Smooth muscle cell of the brain vasculature (primary cell): ENCODE data around the gene CFAP58.
"Not testable (repeated sequence)": the region's sequence is repeated elsewhere in the genome, so short reads cannot be mapped to it uniquely, and the experiment has no call there.

Experiments
- DNase-seq: peaks from one replicate; pipeline ENCODE4 v3.0.0-alpha.2; 2012; ENCODE audit warnings: low read depth, low spot score

Gene CFAP58

DNA sequence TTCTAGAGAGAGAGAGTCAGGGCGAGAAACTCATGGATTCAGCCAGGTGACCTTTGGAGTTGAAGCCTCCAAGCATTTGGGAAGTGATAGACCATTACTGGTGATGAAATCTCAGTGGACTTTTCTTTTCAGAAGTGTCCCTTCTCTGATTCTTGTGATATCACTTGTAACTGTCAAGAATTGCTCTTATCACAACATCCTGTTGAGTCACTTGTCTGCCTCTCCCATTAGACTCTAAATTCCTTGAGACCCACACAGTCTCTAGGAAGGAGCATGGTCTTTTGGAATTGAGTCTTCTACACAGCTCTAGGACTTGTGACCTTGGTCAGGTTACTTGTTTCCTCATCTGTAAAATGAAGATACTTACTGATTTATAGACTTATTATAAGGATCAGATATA lies 81.0 kb downstream of the CFAP58 start:
- no peak for DNase-seq

DNA sequence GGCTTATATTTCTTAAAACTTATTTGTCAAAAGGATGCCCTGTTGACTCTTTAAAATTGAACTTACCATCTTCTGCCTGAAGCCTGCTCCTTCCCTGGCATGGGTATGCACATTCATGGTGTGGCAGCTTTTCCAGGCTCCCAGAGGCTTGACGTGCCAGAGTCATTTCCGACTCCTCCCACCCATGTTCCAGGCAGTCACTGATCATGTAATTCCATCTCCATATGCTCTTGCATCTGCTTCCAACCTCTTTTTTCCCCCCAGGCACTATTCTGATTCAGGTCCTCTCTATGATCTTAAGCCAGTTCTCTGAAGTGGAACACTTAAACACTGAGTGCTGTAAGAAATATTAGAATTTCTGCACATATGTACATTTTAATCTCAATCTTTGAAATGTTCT lies 82.2 kb downstream of the CFAP58 start:
- DNase-seq, result no peak

DNA sequence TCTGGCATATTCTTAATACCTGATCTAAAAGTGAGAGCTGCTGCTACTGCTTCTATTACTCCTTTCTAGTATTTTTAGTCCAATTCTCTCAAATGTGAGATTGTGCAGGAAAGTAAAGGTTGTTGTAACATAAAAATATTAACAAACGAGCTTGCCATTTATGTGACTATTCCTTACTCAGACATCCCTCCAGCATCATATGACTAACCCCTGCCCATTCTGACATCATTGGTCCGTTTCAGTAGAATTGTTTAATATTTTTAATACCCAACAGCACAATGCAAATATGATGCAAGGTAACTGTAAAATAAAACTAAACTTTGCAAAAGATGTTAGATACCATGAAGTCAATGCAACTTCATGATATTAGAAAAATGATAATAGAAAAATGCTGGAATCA lies 83.6 kb downstream of the CFAP58 start:
- DNase-seq, result no peak

DNA sequence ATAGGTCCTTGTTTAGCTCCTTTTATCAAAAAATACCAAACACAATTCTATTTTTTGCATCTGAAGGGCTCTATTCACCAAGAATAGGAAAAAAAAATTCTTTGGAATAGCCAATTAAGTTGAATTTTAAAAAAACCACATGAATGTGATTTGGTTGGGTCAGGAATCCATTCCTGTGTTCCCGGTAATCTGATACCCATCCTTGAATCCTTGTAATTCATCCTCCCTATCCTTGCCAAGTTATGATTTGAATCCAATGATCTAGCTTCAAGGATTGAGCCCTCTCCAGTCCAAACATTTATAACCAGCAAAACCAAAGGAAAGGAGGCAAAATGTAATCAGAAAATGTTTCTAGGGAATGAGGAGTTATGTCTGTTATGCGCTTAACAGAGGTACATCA lies 86.6 kb downstream of the CFAP58 start:
- DNase-seq, result no peak

DNA sequence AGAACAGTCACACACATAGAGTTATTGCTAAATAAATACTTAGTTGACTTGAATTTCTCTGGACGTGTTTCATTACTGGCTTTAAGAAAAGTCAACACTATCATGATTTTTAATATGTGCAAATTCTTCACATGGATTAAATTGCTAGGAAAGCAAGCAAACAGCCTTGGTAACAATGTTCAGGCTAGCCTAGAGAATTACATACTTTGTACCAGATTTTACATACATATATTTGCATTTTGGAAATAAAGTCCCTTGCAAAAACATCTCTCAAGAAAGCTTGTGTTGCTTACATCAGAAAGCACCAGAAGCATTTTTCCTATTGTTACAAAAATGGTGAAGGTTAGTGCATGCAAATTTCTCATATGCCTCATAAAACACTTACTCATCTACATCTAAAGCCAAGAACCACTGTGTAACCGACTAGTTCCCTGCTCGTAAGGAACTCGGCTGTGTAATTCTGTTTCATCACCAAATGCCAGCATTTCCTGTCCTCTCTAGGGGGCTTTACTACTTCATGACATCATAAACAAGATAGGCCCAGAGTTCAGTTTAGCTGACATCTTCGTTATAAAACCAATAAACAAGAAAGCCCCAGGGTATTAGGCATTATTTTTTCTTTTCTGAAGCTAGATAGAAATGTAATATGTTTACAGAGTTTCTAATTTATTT lies 87.8 kb downstream of the CFAP58 start:
- DNase-seq, result peak; percentile 62

DNA sequence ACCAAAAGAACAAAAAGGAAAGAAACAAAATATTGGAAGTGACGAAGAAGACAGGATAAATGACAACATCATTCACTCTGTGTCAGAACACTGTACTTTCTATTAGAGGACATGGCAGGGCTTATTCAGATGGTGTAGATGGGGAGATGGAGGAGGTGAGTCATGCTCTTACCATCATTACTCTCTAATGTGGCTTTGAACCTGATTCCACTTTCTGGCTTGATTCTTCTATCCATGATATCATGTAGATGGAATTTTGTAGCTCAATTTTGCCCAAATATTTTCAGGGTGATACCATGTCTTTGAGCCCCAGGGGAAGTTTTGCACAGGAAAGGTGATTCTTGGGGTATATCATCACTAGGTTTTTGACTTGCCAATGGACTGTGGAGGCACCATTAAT lies 91.7 kb downstream of the CFAP58 start:
- DNase-seq, result no peak

DNA sequence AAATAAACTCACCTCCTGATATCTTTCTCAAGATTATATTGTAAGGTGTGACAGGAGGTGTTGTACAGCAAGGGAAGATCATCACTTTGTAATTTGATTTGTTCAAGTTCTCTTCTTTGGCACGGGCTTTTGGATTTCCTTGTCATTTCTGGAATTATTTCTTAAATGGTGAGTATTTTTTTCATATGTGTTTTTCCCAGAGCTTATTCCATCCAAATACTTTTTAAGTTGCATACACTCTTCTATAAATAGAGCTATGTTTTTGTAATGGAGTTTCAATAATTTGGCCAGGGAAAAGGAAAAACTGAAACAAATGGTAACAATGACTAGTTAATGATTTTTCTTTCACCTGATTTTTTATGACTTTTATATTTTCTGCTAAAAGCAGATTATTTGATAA lies 92.5 kb downstream of the CFAP58 start:
- no peak for DNase-seq

DNA sequence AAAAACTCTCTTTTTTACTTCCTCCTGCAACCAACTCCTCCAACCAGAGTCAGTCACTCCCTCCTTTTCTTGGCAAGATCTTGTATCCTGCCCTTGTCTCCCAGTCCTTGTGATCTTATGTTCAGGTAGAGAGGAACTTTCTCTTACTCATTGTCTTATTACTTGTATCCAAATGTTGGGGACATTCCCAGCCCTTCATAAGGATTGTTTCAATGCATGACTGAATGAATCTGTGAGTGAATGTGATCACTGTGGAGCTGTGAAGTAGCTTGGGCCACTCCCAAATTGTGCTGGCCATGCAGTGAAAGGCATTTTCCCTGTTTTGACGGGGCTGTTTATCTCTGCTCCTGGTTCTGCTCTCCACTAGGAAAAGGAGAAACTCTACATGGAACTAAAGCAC lies 93.7 kb downstream of the CFAP58 start:
- no peak for DNase-seq

DNA sequence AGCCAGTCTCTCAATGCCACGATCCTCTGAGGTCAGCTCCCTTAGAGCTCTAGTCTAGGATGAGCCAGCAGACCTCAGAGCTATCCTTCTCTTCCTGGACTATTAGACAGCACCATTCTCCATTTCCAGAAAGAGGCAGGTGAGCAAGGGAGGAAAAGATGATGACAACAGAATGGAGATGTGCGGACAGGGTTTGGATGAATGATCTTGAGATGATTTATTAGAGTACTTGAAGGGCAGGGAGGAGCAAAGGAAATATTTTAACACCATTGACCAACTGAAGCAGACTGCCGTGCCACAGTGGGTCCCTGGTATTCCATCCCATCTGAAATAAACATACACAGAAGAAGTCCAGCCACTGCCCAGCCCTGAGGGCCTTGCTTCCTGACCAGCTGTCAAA lies 94.3 kb downstream of the CFAP58 start:
- no peak for DNase-seq

DNA sequence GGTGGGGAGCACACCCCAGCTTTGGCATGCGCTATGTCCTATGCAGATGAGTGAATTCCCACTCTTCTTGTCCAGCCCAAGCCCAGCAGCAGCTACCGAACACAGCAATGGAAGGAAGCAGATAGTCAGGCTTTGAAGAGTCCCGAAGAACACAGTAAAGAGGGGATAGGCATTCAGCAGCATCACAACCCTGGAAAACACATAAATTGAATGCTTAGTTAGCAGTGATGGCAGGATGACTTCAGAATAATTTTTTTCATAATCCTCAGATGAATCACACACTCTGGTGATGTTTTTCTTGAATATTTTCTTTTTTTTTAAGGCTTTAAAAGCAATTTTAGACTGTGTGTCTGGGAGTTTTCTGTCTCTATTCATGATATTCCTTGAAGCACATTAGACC lies 95.8 kb downstream of the CFAP58 start:
- DNase-seq, result no peak

DNA sequence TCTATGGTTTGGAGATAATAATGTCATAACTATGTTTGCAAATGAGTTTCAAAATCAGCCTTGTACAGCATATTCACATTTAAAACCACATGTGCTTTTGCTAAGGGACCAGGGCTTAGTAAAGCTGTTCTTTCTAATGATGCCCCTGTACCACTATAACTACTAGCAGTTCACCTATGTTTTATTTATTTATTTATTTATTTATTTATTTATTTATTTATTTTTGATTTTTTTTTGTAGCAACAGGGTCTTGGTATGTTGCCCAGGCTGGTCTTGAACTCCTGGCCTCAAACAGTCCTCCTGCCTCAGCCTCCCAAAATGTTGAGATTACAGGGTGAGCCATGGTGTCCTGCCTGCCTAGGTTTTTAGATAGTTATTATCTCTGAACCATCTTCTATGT lies 96.9 kb downstream of the CFAP58 start:
- DNase-seq, result no peak

DNA sequence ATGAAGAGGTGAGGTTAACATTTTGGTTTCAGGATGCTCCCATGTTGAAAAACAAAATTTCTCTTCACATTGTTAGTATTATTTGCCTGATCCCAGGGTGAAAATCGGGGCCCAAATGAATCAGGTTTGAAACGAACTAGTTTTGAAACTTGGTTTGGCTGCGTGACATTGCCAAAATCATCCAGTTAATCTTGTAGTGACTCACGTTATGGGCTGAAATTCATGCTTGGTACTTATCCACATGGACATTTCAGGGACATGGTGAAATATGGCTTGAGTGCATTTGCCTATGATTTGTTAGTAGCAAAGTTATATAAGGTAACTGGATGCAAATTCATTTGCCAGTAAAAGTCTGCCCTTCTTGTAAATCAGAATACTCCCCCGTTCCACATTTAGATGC lies 97.3 kb downstream of the CFAP58 start:
- no peak for DNase-seq

DNA sequence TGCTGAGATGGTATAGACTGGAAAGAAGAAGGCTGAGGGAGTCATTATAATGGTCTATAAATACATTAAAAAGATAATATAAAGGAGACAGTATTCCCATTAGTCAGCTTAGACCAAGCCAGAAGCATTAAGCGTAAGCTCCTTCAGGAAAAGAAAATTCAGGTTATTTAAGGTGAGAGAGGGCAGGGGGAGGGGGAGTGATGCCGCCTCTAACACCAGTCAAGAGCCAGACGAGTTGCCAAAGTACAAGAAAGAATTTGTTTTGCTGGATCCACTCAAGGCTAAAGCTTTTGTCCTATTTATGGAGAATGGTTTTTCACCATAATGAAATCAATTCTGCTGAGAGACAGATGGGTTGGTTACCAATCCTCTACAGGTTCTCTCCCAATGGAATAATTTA lies 99.3 kb downstream of the CFAP58 start:
- no peak for DNase-seq

DNA sequence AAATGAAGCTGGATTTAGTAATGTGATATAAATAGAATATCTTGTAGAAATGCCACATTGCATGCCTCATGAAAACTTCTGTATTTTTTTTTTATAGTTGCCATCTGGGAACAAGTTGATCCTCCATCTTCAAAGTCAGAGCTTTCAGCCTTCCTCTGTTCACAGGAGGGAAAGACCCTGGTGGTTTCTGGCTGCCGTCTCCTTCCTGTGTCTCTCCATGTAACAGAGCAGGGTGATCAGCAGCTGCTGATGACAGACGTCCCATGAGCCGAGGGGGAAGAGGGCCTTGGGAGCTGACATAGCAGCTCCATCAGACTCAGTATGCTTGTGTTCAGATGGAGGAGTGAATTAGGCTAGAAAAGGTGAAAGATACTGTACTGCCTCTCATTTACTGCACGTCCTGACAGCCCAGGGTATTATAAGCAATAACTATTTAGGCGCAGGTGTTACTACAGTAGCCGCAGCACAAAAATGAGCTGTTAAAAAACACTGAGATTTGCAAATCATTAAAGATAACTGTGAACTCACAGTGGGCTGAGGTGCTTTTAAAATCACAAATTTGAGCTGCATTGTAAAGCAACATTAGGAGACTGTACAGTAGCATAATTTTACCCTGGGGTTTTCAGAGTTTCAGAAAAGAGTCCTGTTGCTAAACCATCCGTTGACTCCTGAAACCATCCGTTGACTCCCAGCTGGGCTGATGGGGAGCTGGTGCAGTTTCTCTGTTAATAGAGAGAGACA lies 103.3 kb downstream of the CFAP58 start:
- no peak for DNase-seq

DNA sequence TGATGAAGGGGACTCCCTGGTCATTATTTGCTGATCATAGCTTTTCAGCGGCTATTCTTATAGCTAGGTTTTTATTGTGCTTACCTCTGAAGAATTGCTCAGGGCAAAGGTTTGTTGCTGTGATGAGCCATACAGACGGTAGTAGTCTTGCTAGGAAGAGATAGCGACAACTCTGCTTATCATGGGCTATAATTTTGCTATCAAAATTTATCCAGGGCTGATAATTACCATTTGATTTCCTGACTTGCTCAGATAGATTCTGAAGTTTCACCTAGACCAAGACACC lies 103.9 kb downstream of the CFAP58 start:
- no peak for DNase-seq

DNA sequence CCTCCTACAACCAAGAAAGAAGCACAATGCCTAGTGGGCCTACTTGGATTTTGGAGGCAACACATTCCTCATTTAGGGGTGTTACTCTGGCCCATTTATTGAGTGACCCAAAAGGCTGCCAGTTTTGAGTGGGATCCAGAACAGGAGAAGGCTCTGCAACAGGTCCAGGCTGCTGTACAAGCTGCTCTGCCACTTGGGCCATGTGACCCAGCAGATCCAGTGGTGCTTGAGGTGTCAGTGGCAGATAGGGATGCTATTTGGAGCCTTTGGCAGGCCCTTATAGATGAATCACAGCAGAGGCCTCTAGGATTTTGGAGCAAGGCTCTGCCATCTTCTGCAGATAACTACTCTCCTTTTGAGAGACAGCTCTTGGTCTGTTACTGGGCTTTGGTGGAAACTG lies 111.9 kb downstream of the CFAP58 start:
- not testable (repeated sequence) for DNase-seq

DNA sequence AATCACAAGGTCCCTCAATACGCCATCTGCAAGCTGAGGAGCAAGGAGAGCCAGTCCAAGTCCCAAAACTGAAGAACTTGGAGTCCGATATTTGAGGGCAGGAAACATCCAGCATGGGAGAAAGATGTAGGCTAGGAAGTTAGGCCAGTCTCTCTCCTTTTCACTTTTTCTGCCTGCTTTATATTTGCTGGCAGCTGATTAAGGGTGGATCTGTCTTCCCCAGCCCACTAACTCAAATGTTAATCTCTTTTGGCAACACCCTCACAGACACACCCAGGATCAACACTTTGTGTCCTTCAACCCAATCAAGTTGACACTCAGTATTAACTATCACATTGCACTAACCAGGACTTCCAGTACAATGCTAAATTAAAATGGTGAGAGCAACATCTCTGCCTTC lies 115.2 kb downstream of the CFAP58 start:
- DNase-seq, result not testable (repeated sequence)

DNA sequence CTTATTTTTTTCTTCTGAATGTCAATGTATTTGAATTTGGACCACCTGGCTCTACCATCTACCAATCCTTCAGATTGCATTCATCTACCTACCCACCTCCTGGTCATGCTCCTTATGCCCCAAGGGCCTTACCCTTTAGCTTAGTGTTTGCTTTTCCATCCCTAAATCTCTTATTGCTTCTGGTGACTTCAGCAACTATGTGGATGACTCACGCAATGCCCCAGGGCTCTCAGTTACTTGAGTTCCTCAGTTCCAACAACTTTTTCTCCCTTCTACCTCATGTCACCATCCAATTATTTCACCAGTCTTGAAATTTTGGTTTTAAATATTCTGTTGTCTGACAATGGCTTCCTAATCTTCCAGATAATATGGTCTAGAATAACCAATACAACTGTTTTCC lies 118.9 kb downstream of the CFAP58 start:
- DNase-seq, result no peak

DNA sequence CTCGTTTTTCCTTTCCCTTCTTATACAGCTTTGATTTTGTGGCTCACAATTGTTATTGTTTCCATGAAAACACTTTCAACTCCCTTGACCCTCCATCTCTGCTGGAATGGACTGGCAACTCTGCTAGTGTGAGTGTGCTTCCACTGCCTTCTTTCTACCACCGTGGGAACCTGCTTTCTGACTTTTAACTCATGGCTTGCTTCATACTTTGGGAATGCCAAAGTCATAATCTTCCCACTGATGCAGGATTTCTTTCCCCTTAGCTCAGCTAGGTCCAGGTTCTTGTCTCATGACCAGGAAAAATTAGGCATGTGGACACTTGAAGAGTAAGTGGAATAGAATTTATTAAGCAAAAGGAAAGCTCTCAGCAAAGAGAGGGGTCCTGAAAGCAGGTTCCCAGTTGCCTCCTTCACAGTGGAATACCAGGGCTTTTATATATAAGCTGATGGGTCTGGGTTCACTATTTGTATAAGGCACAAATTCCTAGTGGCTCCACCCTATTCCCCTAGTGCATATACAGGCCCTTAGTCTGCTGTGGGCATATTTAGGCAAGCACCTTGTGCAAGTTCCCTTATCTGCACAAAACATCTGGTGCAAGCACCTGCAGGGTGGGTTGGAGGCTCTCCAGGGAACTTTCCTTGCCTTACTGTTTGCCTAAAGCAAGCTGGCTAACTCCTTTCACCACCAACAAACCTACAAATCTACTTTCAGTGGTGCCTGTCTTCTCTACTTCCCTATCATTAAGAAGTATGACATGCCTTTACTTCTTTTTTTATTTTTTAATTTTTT lies 119.5 kb downstream of the CFAP58 start:
- DNase-seq, result no peak

DNA sequence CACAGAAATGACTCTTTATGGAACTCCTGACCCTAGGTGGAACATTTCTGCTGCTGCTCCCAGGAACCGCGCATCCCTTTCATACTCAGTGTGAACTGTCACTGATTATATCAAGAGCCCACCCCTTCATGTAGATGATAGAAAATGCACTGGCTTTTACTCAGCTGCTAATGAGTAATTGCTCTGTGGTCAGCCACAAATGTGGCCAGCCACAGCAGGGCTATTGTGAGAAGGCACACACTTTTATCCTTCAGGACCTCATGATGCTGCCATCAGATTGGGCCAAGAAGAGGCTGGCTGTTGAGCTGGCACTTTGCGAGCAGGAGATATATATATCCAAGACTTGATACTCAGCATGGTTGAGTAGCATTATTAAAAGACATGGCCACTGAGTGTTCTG lies 124.7 kb downstream of the CFAP58 start:
- no peak for DNase-seq

DNA sequence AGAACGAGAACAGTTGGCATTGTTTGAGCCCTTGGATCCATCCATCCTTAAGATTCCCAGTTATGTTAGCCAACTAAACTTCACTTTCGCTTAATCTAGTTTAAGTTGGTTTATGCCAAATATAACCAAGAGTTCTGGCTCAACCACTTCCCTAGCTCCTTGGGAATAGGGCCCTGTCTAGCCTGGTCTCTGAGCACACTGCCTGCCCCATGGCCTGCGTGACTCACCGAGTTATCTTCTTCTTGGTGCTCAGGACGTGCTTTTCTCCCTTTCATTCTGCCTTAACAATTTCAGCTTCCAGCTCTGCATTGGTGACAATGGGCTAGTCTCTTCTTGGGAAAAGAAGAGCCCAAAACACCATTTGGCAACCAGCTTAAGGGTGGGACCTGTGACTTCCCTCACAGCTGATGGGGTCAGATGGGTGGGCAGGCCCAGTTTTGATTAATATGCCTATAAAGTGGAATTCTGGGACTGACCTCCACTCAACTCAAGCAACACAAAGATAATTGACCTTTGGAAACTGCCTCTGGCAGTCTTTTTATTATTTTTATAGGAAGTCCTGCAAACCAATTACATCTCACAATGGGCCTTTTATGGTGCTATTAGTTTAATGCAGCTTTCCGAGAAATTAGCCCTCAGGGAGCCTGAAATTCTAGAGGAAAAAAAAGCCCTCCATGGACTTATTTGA lies 126.4 kb downstream of the CFAP58 start:
- DNase-seq, result no peak

DNA sequence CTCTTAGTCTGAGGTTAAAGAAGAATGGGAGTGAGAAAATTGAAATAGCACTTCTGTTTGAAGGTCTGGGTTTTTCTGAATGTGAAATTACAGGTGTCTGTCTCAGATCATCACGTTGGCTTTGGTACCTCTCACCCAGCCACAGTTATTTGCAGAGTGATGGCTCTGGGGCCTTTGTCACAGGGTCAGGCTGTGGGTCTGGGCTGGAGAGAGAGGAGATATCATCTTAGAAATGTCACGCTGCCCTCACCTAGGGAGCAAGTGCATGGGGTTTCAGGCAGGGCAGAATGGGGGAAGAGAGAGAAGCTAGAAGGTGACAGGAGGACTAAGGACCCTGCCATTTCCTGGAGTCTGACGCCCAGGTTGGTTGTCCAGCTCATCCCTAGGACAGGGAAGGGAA lies 127.2 kb downstream of the CFAP58 start:
- DNase-seq, result no peak
